GM18502 (cell line): ENCODE measurements around the gene GAL3ST3.
A peak's percentile ranks its signal among the peaks of the same experiment; 100 is the strongest.
"Not testable (repeated sequence)": the region's sequence is repeated elsewhere in the genome, so short reads cannot be mapped to it uniquely, and the experiment has no call there.

Experiments
- ATAC-seq: cut with Tn5 transposase; IDR thresholded peaks from one replicate; pipeline ENCODE4 v1.9.1; 2021; ENCODE audit warnings: mild to moderate bottlenecking; ENCODE audit not compliant: unreplicated experiment, poor library complexity

The GAL3ST3 gene

DNA sequence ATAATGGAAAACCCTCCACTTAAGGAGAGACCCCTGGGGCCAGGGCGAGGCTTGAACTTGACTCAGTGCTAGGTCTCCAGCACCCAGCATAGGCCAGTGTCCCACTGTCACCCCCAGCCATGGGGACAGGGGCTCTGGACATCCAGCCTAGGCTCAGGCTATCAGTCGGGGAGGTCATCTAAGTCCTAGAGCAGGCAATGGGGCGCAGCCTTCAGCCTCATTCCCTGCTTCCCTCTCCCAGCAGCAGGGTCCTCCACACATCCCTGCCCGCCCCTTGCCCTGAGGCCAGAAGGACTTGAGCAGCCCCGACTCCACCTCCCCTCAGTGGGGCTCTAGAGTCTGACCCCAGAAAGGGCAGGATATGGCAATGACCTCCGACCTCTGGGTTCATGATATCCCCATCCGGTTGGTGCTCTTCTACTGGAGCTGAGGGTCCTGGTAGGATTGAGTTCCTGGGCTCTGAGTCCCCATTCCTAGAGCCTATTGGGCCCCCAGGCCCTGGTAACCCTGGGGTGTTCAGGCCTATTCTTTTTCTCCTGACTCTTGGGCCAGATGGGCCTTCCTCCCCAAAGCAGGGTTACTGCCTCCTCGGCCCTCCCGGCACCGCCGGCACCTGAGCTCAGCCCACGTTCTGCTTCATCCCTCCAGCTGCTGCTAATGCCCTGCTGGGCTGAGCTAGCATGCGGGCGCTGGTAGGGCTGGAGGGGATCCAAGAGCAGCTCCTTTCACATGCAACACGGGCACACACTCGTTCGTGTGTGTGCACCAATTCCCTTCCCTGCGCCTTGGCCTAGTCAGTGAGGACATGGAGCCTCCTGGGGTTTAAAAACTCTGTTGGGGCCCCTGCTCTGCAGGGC, 32.8 kb downstream of the GAL3ST3 start:
- ATAC-seq = no peak

DNA sequence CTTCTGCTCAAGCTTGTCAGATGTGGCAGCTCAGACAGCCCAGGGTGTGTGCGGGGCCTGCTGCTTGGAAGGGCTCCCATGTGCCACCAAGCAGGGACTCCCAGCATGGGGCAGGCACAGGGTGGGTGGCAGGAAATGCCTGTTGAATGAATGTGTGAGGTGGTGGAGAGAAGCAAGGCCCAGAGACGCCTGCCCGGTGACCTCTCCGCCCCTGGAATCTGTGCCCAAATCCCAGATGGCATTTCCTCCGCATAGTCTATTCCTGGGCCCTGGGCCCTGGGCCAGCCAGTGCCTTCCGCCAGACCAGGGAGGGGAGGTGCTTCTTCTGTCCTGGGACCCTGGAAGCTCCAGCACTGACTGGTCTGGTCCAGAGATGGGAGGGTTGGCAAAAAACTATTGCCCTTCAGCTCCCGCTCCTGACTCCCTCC, 33.5 kb downstream of the GAL3ST3 start:
- ATAC-seq = no peak

DNA sequence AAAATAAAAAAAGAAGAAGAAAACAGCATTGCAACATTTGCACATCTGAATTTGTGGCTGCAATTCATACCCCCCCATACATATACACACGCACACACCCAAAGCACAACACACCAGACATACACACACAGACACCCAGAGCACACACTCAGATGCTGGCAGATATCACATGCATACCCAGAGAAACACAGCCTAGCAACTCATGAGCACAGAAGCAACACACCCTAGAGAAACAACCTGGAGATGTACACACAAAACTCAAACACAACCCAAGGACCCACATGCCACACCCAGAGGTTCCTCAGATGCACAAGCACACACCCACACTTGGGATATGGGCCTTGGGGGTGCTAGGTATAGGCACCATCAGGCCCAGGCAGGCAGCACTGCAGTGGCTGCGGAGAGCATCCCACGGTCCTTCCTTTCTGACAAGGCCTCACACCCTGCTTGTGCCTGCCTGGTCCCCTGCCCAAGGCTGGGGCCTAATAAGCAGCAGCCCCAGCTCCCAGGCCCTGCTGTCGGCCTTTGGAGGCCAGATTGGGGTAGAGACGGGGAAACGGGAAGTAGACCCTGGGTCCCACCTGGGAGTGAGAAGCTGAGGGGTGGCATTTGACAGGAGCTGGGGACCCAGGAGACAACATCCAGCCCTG, 34.0 kb downstream of the GAL3ST3 start:
- no peak for ATAC-seq

DNA sequence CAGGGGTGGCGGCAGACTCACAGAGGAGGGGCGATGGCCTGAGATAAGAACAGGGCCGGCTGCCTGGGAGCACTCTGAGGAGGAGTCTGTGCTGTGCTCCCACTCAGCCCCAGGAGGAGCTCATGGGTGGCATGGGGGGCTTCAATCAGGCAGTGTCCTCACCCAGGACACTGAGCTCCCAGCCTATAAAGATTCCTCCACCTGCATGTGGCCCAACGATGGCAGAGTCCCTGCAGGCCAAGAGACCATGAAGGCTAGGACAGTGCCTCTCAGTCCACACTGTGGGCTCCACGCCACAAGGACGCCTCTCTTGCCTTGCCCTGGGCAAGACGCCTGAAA, 35.2 kb downstream of the GAL3ST3 start:
- ATAC-seq = no peak

DNA sequence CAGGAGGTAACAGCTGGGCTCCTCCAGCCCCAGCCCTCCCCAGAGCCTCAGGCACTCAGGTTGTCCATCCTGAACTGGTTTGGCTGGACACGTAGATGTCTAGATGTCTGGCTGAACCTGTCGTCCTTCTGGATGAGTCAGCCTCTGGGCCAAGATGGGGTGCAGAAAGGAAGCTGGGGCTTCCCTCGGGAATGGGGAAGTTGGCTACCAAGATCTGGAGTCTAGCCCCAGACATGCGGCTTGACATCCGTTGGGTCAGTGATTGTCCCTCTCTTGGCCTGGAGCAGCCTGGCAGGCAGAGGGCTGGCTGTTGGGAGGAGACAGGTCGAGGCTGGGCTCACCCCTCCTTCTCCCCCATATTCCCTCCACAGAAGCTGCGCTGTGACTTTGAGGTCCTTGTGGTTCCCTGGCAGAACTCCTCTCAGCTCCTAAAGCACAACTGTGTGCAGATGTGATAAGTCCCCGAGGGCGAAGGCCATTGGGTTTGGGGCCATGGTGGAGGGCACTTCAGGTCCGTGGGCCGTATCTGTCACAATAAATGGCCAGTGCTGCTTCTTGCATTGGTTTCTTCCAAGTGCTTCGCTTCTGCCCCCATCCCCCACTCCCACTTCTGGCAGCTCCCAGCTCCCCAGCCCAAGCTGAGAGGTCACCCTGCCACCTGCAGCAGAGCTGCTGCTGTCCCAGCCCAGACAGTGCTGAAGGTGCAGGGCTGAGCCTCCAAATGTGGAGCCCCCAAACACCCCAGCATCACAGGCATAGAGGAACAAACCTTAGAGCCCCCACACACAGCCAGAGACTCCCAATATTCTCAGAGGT, 35.8 kb downstream of the GAL3ST3 start:
- no peak for ATAC-seq

DNA sequence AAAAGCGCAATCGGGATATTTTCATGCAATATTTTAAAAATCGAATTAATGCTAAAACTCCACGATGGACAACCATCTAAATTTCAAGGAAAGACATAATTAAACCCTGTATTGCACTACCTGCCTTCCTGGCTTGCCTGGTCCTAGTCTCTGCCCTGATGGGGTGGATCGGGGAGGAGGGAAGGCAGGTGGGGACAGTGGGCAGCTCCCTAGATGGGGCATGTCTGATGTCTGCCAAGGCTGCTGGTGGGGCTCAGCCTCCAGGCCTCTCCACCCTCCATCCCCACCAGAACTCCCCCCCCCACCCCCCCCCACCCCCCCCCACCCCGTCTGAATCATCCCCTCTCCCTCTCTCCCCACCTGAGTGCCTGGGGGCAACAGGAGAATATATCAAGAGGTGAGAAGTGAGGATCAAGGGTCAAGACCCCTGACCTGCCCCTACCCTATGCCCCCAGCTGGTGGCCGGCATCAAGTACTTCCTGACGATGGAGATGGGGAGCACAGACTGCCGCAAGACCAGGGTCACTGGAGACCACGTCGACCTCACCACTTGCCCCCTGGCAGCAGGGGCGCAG, 36.5 kb downstream of the GAL3ST3 start:
- no peak for ATAC-seq

DNA sequence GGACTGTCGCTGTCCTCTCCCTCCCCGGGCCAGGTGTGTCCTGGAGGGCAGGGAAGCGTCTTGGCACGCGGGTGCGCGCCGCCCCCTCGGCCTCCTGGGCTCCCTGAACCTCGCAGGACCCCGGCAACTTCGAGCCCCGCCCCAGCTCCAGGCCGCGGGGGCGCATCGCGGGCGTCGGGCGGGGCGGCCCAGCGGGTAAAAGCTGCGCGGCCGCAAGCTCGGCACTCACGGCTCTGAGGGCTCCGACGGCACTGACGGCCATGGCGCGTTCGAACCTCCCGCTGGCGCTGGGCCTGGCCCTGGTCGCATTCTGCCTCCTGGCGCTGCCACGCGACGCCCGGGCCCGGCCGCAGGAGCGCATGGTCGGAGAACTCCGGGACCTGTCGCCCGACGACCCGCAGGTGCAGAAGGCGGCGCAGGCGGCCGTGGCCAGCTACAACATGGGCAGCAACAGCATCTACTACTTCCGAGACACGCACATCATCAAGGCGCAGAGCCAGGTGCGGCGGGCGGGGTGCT, 37.1 kb downstream of the GAL3ST3 start, which contains the start of gene CST6:
Gene CST6, plus strand, starts transcription at position 224 of the 519 bp plus-strand sequence. Its CDS starts 37 bp downstream, at position 261.
- no peak for ATAC-seq

DNA sequence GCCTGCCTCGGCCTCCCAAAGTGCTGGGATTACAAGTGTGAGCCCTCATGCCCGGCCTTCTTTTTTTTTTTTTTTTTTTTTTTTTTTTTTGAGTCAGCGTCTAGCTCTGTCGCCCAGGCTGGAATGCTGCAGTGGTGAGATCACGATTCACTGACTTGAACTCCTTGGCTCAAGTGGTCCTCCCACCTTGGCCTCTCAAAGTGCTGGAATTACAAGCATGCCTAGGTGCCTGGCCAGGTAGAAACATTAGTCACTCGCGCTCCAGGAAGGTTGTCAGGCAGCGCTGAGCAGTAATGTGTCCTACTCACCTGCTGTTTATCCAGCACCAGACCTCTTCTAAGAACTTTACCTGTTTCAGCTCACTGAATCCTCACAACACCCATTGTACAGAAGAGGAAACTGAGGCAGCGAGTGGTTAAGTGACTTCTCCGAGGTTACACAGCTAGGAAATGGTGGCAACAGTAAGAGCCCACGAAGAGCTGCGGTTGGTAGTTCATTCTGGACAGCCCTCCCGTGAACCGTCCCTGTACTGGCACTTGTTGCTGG, 37.6 kb downstream of the GAL3ST3 start:
- no peak for ATAC-seq

DNA sequence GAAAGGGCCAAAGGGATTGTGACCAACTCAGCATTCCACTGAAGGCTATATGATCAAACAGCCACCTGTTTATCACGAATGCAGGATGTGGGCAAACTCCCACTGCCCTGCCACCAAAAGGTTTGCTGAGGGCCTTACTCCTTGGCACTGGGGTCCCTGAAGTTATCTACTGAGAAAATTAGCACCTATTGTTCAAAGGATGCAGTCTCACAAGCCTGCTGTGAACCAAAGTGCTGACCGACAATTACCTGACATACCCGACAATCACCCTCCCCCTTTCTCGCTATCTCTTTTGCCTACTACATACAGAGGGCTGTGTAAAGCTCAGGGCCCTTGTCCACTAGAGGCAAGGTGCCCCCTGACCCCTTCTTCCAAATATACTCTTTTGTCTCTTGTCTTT, 38.9 kb downstream of the GAL3ST3 start:
- not testable (repeated sequence) for ATAC-seq

DNA sequence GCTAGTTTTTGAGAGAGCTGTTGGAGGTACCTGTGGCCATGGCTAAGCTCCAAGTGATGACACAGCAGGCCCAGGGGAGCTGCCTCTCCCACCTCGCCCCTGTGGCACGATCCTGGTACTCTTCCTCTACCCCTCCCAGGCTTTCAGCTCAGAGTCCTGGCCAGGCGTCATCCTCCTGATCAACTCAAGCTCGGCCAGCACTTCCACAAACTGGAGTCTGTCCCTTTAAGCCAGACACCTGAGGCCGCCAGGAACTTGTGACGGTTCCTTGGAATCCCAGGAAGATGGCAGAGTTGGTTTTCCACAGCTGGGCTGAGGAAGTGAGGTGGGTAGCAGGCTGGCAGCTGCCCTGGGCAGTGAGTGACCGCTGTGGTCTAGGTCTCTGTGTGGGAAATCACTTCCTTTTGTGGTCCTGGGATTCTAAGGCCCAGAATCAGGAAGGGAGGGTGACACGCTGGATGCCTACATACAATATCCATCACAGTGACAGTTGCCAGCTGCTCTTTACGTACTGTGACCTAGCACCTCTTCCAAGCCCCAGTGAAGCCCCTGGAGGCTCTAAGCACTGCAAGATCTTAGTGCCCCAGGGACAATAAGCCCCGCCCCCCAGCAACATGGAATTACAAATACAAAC, 40.4 kb downstream of the GAL3ST3 start:
- no peak for ATAC-seq

DNA sequence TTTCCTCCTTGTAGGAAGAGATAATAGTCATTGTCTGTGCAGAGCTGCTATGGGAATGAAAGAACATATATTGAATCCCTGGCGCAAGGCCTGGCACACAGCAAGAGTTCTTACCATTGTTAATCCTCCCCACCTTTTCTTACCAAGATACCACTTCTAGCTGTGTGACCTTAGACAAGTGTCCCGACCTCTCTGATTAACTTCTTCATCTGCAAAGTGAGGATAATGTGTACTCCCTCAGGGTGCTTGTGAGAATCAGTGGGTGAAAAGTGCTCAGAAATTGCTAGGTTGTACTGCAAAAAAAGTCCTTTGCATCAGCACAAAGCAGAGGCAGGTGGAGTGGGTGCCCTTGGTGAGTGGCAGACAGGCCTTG, 40.9 kb downstream of the GAL3ST3 start:
- no peak for ATAC-seq

DNA sequence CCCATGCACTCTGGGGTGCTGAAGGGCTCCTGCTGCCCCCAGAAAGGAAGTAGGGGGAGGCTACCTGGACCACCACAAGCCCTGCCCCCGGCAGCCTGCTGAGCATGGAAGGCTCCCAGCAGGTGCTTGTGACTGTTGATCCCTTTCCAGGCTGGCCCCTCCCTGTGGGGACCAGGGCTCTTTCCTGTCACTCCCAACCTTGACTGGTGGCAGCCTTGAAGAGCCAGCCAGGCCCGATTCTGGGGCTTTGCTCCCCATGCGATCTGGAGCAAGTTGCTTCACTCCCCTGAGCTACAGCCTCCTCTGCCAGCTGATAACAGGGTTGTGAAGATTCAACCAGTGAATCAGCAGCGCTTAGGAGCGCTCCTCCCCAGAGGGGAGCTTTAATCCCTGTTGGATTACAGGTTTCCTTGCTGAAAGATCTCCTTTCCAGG, 41.7 kb downstream of the GAL3ST3 start:
- no peak for ATAC-seq

DNA sequence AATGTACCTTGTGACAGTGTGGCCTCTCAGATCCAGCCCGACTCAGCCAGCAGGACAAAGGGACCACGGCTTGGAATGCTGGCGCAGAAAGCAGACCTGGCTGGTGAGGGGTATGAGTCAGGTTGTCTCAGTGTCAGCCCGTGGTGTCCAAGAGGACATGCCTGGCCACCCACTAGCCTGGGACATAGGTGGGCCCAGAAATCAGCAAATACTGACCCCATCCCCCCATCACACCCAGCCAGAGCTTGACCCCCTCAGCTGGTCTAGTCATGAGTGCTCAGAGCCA, 42.1 kb downstream of the GAL3ST3 start:
- ATAC-seq = no peak

DNA sequence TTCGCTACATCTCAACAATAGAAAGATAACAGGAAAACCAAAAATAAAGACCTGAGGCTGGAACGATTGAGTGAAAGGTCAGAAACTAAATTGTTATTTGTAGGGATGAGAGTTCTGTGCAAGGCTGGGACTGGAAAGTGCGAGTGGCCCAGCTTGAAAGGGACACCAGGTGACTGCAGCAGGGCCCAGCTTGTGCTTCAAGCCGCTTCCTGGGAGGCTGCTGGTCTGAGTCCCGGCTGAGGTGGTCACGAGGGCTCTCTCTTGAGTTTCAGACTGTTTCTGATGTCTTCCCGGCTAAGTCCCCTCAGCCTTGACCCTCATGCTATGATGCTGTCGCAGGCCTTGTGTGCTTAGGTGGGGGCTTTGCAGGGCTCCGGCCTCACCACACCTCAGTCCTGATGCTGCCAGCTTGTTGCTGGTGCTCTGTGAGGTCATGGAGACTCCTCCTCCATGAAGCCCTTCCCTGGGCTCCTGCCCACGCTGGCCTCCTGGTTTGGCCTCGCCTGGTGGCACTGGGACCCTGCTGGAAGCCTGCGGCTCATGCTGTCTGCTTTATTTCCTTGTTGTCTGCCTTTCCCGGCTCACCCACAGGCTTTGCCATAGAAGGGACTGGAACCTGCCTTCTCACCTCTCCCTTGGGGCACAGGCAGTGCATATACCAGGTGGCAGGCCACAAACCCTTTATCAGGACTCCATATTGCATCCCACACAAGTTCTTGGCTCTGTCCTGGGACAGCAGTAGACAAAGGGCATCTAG, 42.6 kb downstream of the GAL3ST3 start:
- ATAC-seq = no peak

DNA sequence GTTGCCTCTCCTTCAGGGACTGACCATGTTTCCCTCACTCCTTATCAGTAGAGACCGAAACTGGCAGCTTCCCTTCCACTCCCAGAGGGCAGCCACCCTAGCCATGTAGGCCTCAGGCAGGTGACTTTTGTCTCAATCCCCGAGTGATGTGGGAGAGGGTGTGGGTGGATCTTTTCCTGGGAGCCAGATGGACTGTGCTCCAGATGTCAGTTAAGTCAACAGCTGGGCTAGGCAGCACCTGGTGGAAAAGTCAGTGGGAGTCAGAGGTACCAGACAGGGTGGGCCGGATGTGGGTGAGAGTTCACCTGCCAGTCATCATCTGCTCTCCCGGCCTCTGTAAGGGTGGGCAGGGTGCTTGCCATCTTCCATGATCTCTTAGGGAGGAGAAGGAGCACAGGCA, 44.8 kb downstream of the GAL3ST3 start:
- no peak for ATAC-seq

DNA sequence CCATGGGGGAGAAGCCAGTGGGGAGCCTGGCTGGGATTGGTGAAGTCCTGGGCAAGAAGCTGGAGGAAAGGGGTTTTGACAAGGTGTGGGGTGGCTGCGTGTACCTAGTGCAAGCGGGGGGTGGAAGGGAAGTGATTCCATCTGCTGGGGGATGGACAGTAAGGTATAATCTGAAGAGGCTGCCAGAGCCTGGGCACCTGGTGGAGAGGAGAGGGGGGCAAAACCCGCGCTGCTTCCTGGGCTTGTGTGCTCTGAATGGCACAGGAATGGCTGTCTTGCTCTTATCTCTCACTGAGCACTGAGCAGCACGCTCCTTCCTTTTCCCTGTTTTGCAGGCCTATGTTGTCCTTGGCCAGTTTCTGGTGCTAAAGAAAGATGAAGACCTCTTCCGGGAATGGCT, 45.7 kb downstream of the GAL3ST3 start:
- ATAC-seq = no peak

DNA sequence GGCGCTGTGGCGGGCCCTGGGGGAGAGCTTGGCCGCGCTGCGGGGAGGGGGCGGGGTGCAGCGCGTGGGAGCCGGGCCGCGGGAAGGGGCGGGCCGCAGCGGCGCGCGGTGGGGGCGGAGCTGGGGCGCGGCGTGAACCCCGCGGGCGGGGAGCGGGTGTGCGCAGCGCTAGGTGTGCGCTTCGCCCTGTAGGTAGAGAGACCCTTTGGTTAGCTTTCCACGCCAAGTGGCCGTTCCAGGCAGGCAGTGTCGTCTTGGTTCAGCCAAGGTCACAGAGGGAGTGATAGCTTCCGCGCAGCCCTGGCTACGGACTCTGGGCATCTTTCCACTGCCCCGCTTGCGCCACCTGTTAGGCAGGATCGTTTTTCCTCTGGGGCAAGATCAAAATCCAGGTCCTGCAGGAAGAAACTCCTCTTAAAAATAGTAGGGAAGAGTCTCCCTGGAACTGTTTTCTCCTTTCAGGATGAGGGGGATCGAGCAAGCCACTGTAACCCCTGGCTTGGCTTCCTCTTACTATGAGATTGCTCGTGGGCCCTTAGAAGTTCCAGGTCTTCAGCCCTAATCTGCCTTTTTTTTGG, 46.2 kb downstream of the GAL3ST3 start:
- ATAC-seq = peak; percentile 42

DNA sequence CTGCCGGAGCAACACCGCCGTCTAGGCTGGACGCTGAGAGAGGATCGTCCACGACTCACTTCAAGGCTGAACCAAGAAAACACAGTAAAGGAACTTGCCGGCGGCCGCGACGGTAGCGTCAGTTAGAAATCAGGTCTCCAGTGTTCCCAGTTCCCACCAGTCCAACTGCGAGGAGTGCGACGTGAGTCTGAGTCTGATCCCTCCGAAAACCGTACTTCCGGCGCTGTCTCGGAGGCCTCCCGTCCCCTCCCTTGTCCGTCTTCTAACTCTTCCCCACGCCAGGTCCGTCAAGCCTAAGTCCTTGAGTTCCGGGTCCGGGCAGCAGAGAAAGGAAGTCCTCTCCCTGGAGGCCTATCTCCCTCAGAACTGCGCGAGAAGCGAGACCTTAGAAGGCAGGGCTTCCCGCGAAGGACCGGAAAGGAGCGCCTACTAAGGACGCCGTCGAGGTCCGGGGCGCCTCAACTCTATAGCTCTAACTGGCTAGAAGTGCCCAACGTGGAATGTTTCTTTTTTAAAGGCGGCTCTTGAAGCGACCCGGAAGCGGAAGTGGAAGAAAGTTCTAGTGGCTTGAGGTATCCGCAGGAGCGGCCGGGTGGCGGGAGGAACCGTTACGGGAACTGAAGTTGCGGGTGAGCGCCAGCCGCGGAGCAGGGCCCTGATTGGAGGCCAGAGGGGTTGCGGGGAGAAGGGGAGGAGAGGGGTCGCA, 46.9 kb downstream of the GAL3ST3 start, which contains the start of the genes BANF1 and EIF1AD:
Gene BANF1, plus strand, starts transcription at position 562 of the 706 bp plus-strand sequence. CDS start 748 bp downstream, outside the sequence.
Gene EIF1AD, minus strand, starts transcription at position 216 of the 706 bp plus-strand sequence. CDS start 1,768 bp downstream, outside the sequence.
- peak; percentile 86 for ATAC-seq
